K562 (cell line): Measurements from ENCODE around the gene CNNM2. TPM values are rescaled to one million over a fixed set of nuclear protein-coding genes. Genes with fewer than 3 reads are reported as not detected.

Experiments
- BRD9 ChIP-seq: fragments of 450-650 bp; IDR thresholded peaks from 2 replicates; pipeline ENCODE4 v1.6.1; 2018; ENCODE audit warnings: low read depth; ENCODE audit not compliant: partially characterized antibody
- CREBBP ChIP-seq: IDR thresholded peaks from one replicate; pipeline ENCODE4 v1.6.1; 2012; ENCODE audit warnings: low read depth, mild to moderate bottlenecking, control low read depth, inconsistent platforms, low read length
- EGR1 ChIP-seq: fragments of 450-650 bp; conservative IDR thresholded peaks from 2 replicates; pipeline ENCODE4 v1.6.1; 2017; ENCODE audit warnings: mild to moderate bottlenecking
- FOXJ2 ChIP-seq: fragments of 200-800 bp; sonication (Bioruptor generic); IDR thresholded peaks from 2 replicates; pipeline ENCODE4 v1.6.1; 2016; ENCODE audit warnings: missing genetic modification characterization, missing compliant biosample characterization
- GTF2F1 ChIP-seq: IDR thresholded peaks from 2 replicates; pipeline ENCODE4 v1.6.1; 2011; ENCODE audit warnings: low read depth, low read length, improper control_type of control experiment
- HINFP ChIP-seq: fragments of 450-650 bp; conservative IDR thresholded peaks from 2 replicates; pipeline ENCODE4 v1.6.1; 2016; ENCODE audit warnings: missing genetic modification characterization, low read depth, mild to moderate bottlenecking, control low read depth, missing compliant biosample characterization
- HNRNPL ChIP-seq: fragments of 200-400 bp; formaldehyde crosslinking; IDR thresholded peaks from 2 replicates; pipeline ENCODE4 v1.6.1; 2017; ENCODE audit warnings: low read depth, mild to moderate bottlenecking, low read length
- MBD2 ChIP-seq: sonication (generic); IDR thresholded peaks from 2 replicates; pipeline ENCODE4 v1.6.1; 2016; ENCODE audit warnings: low read depth, borderline replicate concordance
- MYC ChIP-seq, 2 experiments: fragments of 250-450 bp in 1 of 2; sonication (Bioruptor Pico) in 1 of 2; IDR thresholded peaks; 2 replicates each; pipeline versions ENCODE4 v1.5.1 to v1.6.1; 2012 to 2021; ENCODE audit warnings: low read depth in 2 of 2, borderline replicate concordance in 1 of 2, improper control_type of control experiment in 1 of 2, low read length in 1 of 2, mild to moderate bottlenecking in 1 of 2, moderate library complexity in 1 of 2
- SIN3A ChIP-seq, 2 experiments: fragments of 150-350 bp in 1 of 2; IDR thresholded peaks; 2 replicates each; pipeline ENCODE4 v1.6.1; 2011 to 2016; ENCODE audit warnings: borderline replicate concordance in 2 of 2, low read depth in 2 of 2, low read length in 2 of 2, mild to moderate bottlenecking in 2 of 2, moderate library complexity in 2 of 2; ENCODE audit not compliant: control insufficient read depth in 1 of 2
- STAG1 ChIP-seq: sonication (generic); formaldehyde crosslinking; IDR thresholded peaks from 2 replicates; pipeline ENCODE4 v1.5.0; 2020; ENCODE audit warnings: missing genetic modification reagents, borderline replicate concordance
- STAT6 ChIP-seq: sonication (generic); formaldehyde crosslinking; IDR thresholded peaks from 2 replicates; pipeline ENCODE4 v1.8.1; 2023; ENCODE audit warnings: mild to moderate bottlenecking, missing genetic modification reagents
- ZNF445 ChIP-seq: fragments of 250-450 bp; sonication (Bioruptor Pico); IDR thresholded peaks from 2 replicates; pipeline ENCODE4 v1.4.0; 2020; ENCODE audit warnings: low read depth, mild to moderate bottlenecking, moderate library complexity
- polyA plus RNA-seq, 8 experiments: library from polyadenylated mRNA; depleted of rRNA in 4 of 8; stranded (reverse) in 5 of 8; unstranded in 3 of 8; fragments of >200 nt; fragmentation: Nextera tagmentation in 2 of 8; fragmentation: Illumina TruSeq in 1 of 8; extraction: Ambion mirVana in 2 of 8; extraction: Trizol in 1 of 8; gene quantifications; 2 replicates each; pipeline versions ENCODE4 v1.2.1 to v1.2.3, GENCODE V29; 2011 to 2014; ENCODE audit warnings: inconsistent platforms in 1 of 8, missing spikeins in 1 of 8
- total RNA-seq, 7 experiments: library from RNA; depleted of rRNA in 6 of 7; stranded (reverse); fragments of >200 nt in 6 of 7; fragmentation: Illumina TruSeq in 2 of 7; extraction: Trizol in 2 of 7; gene quantifications; 2 replicates each; pipeline versions ENCODE4 v1.2.1 to v1.2.3, GENCODE V29; 2011 to 2021; ENCODE audit warnings: low replicate concordance in 1 of 7
- TF ChIP-seq, protein P1 (sequence below): sonication (generic); formaldehyde crosslinking; IDR thresholded peaks from 2 replicates; pipeline ENCODE4 v1.8.1; 2022; ENCODE audit warnings: missing genetic modification reagents
- TF ChIP-seq, protein P2 (sequence below): fragments of 250-450 bp; sonication (Bioruptor Pico); IDR thresholded peaks from 2 replicates; pipeline ENCODE4 v1.4.0; 2020; ENCODE audit warnings: mild to moderate bottlenecking, moderate library complexity

Gene CNNM2
- total and polyA plus RNA-seq, 9 of the 15 experiments (the other 6 are each of a cell fraction or from before 2014, with no cell fraction given), result 0.21 to 5.0 (median 1.3) TPM

DNA sequence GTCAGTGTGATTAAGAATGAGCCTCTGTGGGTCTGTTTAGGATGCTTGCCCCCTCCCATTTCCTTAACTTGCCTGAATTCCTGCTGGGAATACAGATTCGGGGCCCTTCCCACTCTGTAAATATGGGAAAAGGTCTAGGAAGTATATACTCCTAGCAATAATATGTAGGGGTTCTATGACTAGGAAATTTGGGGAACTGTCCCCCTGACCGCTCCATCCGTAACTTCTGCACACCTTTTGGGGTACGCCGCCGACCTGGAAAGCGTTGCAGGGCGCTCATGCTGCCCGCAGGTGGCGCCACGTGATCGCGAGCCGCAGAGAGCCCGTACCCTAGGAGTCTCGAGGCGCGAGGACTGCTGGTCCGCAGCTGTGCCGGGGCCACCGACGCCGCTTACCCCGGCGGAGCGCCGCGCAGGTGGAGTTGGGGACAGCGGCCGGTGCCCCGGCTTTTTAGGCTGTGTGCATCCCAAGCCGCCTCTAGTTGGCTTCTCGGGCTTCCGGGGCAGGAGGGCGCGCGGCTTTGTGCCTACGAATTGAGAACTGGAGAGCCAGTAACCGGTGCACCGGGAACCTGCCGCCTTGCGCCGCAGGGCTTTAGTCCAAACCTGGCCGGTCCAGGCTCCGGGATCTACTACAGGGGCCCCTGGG is 656 bp upstream of the CNNM2 start (continued):
- TF ChIP-seq STAT6 (CRISPR knock-in tag) (no peak), EGR1 (no peak), CREBBP (no peak), ZNF445 (CRISPR knock-in tag) (no peak), BRD9 (no peak), HINFP (tag) (0 out of 2 replicates have a peak, but pooled peaks have one; percentile 35), GTF2F1 (no peak), FOXJ2 (tag) (no peak), MYC (IDR thresholded peaks at IDR 0.05; ENCODE audit: low read depth, low read length) (no peak), MYC (CRISPR knock-in tag; IDR thresholded peaks at IDR 0.05; ENCODE audit: borderline replicate concordance, low read depth) (0 out of 2 replicates have a peak, but pooled peaks have one; percentile 55), SIN3A (IDR thresholded peaks at IDR 0.05; ENCODE audit: borderline replicate concordance in 2 of 2, control insufficient read depth in 1 of 2, low read depth in 2 of 2, low read length in 2 of 2) (peak in 1 of 2 experiments; percentile 33; a peak in 1 of 4 replicates), MBD2 (no peak), HNRNPL (no peak), STAG1 (CRISPR knock-in tag) (peak; percentile 97)
- TF ChIP-seq, protein P1, sequence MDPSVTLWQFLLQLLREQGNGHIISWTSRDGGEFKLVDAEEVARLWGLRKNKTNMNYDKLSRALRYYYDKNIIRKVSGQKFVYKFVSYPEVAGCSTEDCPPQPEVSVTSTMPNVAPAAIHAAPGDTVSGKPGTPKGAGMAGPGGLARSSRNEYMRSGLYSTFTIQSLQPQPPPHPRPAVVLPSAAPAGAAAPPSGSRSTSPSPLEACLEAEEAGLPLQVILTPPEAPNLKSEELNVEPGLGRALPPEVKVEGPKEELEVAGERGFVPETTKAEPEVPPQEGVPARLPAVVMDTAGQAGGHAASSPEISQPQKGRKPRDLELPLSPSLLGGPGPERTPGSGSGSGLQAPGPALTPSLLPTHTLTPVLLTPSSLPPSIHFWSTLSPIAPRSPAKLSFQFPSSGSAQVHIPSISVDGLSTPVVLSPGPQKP (CRISPR knock-in tag), result no peak
- TF ChIP-seq, protein P2, sequence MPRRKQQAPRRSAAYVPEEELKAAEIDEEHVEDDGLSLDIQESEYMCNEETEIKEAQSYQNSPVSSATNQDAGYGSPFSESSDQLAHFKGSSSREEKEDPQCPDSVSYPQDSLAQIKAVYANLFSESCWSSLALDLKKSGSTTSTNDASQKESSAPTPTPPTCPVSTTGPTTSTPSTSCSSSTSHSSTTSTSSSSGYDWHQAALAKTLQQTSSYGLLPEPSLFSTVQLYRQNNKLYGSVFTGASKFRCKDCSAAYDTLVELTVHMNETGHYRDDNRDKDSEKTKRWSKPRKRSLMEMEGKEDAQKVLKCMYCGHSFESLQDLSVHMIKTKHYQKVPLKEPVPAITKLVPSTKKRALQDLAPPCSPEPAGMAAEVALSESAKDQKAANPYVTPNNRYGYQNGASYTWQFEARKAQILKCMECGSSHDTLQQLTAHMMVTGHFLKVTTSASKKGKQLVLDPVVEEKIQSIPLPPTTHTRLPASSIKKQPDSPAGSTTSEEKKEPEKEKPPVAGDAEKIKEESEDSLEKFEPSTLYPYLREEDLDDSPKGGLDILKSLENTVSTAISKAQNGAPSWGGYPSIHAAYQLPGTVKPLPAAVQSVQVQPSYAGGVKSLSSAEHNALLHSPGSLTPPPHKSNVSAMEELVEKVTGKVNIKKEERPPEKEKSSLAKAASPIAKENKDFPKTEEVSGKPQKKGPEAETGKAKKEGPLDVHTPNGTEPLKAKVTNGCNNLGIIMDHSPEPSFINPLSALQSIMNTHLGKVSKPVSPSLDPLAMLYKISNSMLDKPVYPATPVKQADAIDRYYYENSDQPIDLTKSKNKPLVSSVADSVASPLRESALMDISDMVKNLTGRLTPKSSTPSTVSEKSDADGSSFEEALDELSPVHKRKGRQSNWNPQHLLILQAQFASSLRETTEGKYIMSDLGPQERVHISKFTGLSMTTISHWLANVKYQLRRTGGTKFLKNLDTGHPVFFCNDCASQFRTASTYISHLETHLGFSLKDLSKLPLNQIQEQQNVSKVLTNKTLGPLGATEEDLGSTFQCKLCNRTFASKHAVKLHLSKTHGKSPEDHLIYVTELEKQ (CRISPR knock-in tag), result no peak
